CD8-positive, alpha-beta memory T cell (primary cell): ENCODE measurements around the gene LRRC4C. TPM values are rescaled to one million over a fixed set of nuclear protein-coding genes. Genes with fewer than 3 reads are reported as not detected.
"Not testable (repeated sequence)": the region's sequence is repeated elsewhere in the genome, so short reads cannot be mapped to it uniquely, and the experiment has no call there.

Source experiments
- CTCF ChIA-PET: fragments of 350-600 bp; sonication (Branson Sonifier 250); formaldehyde crosslinking; loops from one replicate; lab custom pipeline; 2021; ENCODE audit warnings: antibody characterized with exemption; lab: Charles Lee
- POLR2A ChIA-PET: fragments of 350-600 bp; sonication (Branson Sonifier 250); formaldehyde crosslinking; loops from one replicate; lab custom pipeline; 2021; ENCODE audit warnings: antibody characterized with exemption; lab: Charles Lee
- DNase-seq, 5 donors: peaks; one replicate each; pipeline versions ENCODE4 v3.0.0 to v3.0.0-alpha.2; 2020 to 2022; ENCODE audit warnings: mixed read lengths in 1 of 5
- H3K27ac ChIP-seq: one replicate; pipeline ENCODE4 v1.7.0; 2013; ENCODE audit warnings: low read depth, mild to moderate bottlenecking, low read length, moderate library complexity
- H3K27me3 ChIP-seq: 2 replicates; pipeline ENCODE4 v1.7.0; 2013; ENCODE audit warnings: low read length, mild to moderate bottlenecking; ENCODE audit not compliant: insufficient read depth, poor library complexity, severe bottlenecking
- H3K36me3 ChIP-seq: 2 replicates; pipeline ENCODE4 v1.7.0; 2013; ENCODE audit warnings: mild to moderate bottlenecking, low read length, moderate library complexity; ENCODE audit not compliant: insufficient read depth
- H3K4me1 ChIP-seq: 2 replicates; pipeline ENCODE4 v1.7.0; 2013; ENCODE audit warnings: mild to moderate bottlenecking, low read length, moderate library complexity; ENCODE audit not compliant: insufficient read depth
- H3K4me3 ChIP-seq: 2 replicates; pipeline ENCODE4 v1.7.0; 2013; ENCODE audit warnings: mild to moderate bottlenecking, low read length
- H3K9me3 ChIP-seq: 2 replicates; pipeline ENCODE4 v1.7.0; 2013; ENCODE audit warnings: mild to moderate bottlenecking, low read length
- H3K27ac Mint-ChIP-seq, 8 donors: one replicate each; pipeline ENCODE4 v1.8.0; 2020 to 2021; ENCODE audit warnings: mixed read lengths in 8 of 8, mild to moderate bottlenecking in 6 of 8, inconsistent platforms in 3 of 8, moderate library complexity in 3 of 8
- H3K27me3 Mint-ChIP-seq, 2 donors: one replicate each; pipeline ENCODE4 v1.8.0; 2020 to 2021; ENCODE audit warnings: mixed read lengths in 2 of 2, mild to moderate bottlenecking in 1 of 2, moderate library complexity in 1 of 2
- H3K36me3 Mint-ChIP-seq, 3 donors: one replicate each; pipeline ENCODE4 v1.8.0; 2020 to 2021; ENCODE audit warnings: mixed read lengths in 3 of 3, inconsistent platforms in 1 of 3, mild to moderate bottlenecking in 1 of 3
- H3K4me1 Mint-ChIP-seq, 3 donors: one replicate each; pipeline ENCODE4 v1.8.0; 2020 to 2021; ENCODE audit warnings: mixed read lengths in 3 of 3, inconsistent platforms in 1 of 3, mild to moderate bottlenecking in 1 of 3
- H3K4me3 Mint-ChIP-seq, 7 donors: one replicate each; pipeline ENCODE4 v1.8.0; 2020 to 2021; ENCODE audit warnings: mixed read lengths in 7 of 7, mild to moderate bottlenecking in 6 of 7, moderate library complexity in 4 of 7, inconsistent platforms in 2 of 7
- H3K9me3 Mint-ChIP-seq, 5 donors: one replicate each; pipeline ENCODE4 v1.8.0; 2020 to 2022; ENCODE audit warnings: mixed read lengths in 5 of 5, mild to moderate bottlenecking in 3 of 5, moderate library complexity in 2 of 5, inconsistent platforms in 1 of 5
- polyA plus RNA-seq: library from polyadenylated mRNA; unstranded; fragments of 300-500 nt; fragmentation: Illumina TruSeq; gene quantifications from one replicate; pipeline ENCODE4 v1.2.3, GENCODE V29; 2021
- total RNA-seq, 2 experiments: library from RNA; stranded (reverse); gene quantifications; one replicate each; pipeline ENCODE4 v1.2.3, GENCODE V29; 2021

Gene LRRC4C
- total and polyA plus RNA-seq, 3 experiments from 2014 or later, result not detected

DNA sequence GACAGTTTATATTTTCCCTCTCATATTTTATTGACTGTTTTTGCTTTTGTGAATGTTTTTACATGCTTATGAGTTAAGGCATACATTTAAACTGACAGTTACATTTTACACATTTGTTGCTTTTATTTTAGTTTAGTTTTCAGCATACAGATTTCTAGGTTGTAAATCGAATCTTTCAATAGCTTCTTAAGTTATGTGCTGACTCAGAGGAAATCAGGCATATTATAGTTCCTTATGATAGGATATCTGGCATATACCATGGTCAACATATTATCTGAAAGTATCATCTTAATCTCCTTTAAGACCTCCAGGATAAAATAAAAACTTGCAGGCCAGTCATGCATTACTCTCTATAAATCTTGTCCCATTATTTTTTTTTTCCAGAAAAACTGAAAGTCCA is 916.6 kb downstream of the LRRC4C start:
- no peak overlapping the region for H3K4me3 ChIP-seq
- Mint-ChIP-seq H3K4me1 (no peaks in the 10 kb centered on the region), H3K4me3 (no peak overlapping the region), H3K27me3 (no peaks in the 10 kb centered on the region), H3K36me3 (no peaks in the 10 kb centered on the region), H3K27ac (no peak overlapping the region), H3K9me3 (peaks cover 6 to 34% (median 23%) of the 10 kb centered on the region in 5 donors)
- no peak overlapping the region for H3K27ac ChIP-seq
- H3K27me3 ChIP-seq, result no peaks in the 10 kb centered on the region
- H3K9me3 ChIP-seq, result no peaks in the 10 kb centered on the region
- DNase-seq, result no peak
- CTCF ChIA-PET, result no interaction called here
- POLR2A ChIA-PET, result no interaction called here
- H3K4me1 ChIP-seq, result no peaks in the 10 kb centered on the region
- no peaks in the 10 kb centered on the region for H3K36me3 ChIP-seq

DNA sequence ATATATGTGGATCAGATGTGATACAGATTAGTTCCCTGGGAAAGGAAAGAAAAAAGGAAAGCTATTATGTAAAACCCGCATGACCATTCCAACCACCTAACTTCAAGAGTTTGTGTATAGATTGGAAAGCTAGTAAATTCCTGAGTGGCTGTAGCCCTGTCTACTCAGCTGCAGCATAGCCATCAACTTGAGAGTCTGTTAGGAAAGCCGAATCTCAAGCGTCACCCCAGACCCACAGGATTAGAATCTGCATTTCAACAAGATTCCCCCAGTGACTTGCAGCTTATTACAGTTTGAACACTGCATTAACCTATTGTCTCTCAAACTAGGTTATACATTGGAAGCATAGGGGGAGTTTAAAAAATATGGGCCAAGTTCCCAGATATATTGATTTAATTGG is 921.7 kb downstream of the LRRC4C start:
- H3K4me1 Mint-ChIP-seq, result no peaks in the 10 kb centered on the region
- H3K27me3 ChIP-seq, result no peaks in the 10 kb centered on the region
- H3K4me1 ChIP-seq, result no peaks in the 10 kb centered on the region
- no peak for DNase-seq
- ChIA-PET CTCF (no interaction called here), POLR2A (no interaction called here)
- no peaks in the 10 kb centered on the region for H3K36me3 ChIP-seq
- H3K9me3 ChIP-seq, result peaks cover 3% of the 10 kb centered on the region
- no peaks in the 10 kb centered on the region for H3K27me3 Mint-ChIP-seq
- no peaks in the 10 kb centered on the region for H3K36me3 Mint-ChIP-seq
- H3K4me3 ChIP-seq, result no peak overlapping the region
- H3K27ac ChIP-seq, result no peak overlapping the region
- H3K9me3 Mint-ChIP-seq, result peaks cover 5 to 36% (median 21%) of the 10 kb centered on the region in 5 donors
- H3K27ac Mint-ChIP-seq, result no peak overlapping the region
- H3K4me3 Mint-ChIP-seq, result no peak overlapping the region

DNA sequence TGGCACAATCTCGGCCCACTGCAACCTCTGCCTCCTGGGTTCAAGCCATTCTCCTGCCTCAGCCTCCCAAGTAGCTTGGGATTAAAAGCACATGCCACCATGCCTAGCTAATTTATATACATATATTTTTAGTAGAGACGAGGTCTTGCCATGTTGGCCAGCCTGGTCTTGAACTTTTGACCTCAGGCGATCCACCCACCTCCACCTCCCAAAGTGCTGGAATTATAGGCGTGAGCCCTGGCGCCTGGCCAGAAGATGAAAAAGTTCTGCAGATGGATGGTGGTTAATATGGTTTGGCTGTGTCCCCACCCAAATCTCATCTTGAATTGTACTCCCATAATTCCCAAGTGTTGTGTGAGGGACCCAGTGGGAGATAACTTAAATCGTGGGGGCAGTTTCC is 937.4 kb downstream of the LRRC4C start:
- DNase-seq, H3K27me3 ChIP-seq, H3K4me1 ChIP-seq, H3K4me1 Mint-ChIP-seq, POLR2A ChIA-PET, H3K4me3 ChIP-seq, H3K27ac ChIP-seq, H3K36me3 ChIP-seq, CTCF ChIA-PET, H3K9me3 ChIP-seq, H3K27me3 Mint-ChIP-seq, H3K36me3 Mint-ChIP-seq, H3K4me3 Mint-ChIP-seq, H3K27ac Mint-ChIP-seq: not testable (repeated sequence)
- peaks cover 6 to 28% (median 11%) of the 10 kb centered on the region in 5 donors for H3K9me3 Mint-ChIP-seq

DNA sequence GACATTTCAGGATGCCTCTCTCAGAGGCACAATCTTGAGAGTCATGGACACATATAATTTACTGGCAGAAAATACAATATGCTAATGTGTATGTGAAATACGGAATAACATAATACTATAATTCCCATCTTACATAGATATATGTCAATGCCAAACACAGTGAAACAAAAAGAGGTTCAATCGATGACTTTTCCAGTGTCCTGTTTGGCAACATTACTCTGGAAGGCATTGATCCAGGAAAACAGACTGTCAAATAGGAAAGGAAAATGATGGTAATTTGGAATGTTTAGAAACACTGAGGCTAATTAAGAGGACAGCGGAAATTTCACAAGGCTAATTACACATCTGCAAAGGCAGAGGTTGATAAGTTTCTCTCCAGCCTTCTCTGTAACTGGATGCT is 942.3 kb downstream of the LRRC4C start:
- H3K4me3 ChIP-seq, result no peak overlapping the region
- ChIA-PET CTCF (no interaction called here), POLR2A (no interaction called here)
- H3K36me3 ChIP-seq, result no peaks in the 10 kb centered on the region
- Mint-ChIP-seq H3K4me1 (no peaks in the 10 kb centered on the region), H3K9me3 (peaks cover 5 to 19% (median 8%) of the 10 kb centered on the region in 5 donors), H3K4me3 (no peak overlapping the region), H3K27me3 (no peaks in the 10 kb centered on the region), H3K36me3 (no peaks in the 10 kb centered on the region), H3K27ac (no peak overlapping the region)
- H3K27me3 ChIP-seq, result no peaks in the 10 kb centered on the region
- no peak overlapping the region for H3K27ac ChIP-seq
- no peaks in the 10 kb centered on the region for H3K9me3 ChIP-seq
- no peaks in the 10 kb centered on the region for H3K4me1 ChIP-seq
- DNase-seq, result no peak

DNA sequence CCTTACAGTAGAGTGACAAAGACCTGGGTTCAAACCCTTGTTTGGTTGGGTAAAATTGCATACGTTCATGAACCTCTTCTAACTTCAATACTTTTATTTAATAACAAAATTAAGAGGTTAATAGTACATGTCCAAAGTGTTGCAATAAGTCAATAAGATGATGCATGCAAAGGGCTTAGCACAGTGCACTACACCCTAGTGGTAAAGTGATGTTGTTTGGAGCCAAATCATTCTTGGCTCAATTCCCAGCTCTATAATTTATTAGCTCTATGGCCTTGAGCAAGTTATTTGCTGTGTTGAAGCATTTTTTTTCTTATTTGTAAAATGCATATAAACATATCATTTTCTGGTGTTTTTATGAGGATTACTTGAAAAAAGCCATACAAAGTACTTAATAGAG is 945.3 kb downstream of the LRRC4C start:
- POLR2A ChIA-PET, result no interaction called here
- CTCF ChIA-PET, result no interaction called here
- no peaks in the 10 kb centered on the region for H3K27me3 ChIP-seq
- no peaks in the 10 kb centered on the region for H3K9me3 ChIP-seq
- no peaks in the 10 kb centered on the region for H3K4me1 Mint-ChIP-seq
- H3K4me3 ChIP-seq, result no peak overlapping the region
- H3K4me3 Mint-ChIP-seq, result no peak overlapping the region
- H3K27ac Mint-ChIP-seq, result no peak overlapping the region
- H3K27ac ChIP-seq, result no peak overlapping the region
- no peaks in the 10 kb centered on the region for H3K36me3 Mint-ChIP-seq
- H3K9me3 Mint-ChIP-seq, result peaks cover 11 to 21% (median 11%) of the 10 kb centered on the region in 5 donors
- no peak for DNase-seq
- H3K27me3 Mint-ChIP-seq, result no peaks in the 10 kb centered on the region
- H3K36me3 ChIP-seq, result no peaks in the 10 kb centered on the region
- H3K4me1 ChIP-seq, result no peaks in the 10 kb centered on the region

DNA sequence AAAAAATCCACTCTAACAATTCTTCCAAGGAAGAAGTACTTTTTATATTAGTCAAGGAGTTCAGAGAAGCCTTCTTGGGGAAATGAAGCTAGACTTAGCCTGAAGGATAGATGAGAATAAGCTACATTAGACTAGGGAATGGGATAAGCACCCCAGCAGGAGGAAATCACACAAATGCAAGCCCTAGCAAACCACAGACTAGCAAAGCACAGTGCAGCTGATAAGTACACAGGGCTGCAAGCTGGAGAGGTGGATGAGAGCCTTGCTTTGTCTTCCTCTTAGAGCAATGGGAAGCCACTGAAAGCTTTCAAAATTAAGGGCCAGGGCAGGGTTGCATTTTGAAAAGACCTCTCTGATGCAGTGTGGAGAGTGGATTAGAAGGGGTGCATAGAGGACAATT is 946.2 kb downstream of the LRRC4C start:
- POLR2A ChIA-PET, result no interaction called here
- no peak overlapping the region for H3K4me3 ChIP-seq
- H3K9me3 ChIP-seq, result no peaks in the 10 kb centered on the region
- no peak overlapping the region for H3K27ac ChIP-seq
- no peaks in the 10 kb centered on the region for H3K36me3 ChIP-seq
- H3K36me3 Mint-ChIP-seq, result no peaks in the 10 kb centered on the region
- no peaks in the 10 kb centered on the region for H3K4me1 Mint-ChIP-seq
- no peak overlapping the region for H3K4me3 Mint-ChIP-seq
- H3K4me1 ChIP-seq, result no peaks in the 10 kb centered on the region
- DNase-seq, result no peak
- no peaks in the 10 kb centered on the region for H3K27me3 Mint-ChIP-seq
- no peaks in the 10 kb centered on the region for H3K27me3 ChIP-seq
- H3K9me3 Mint-ChIP-seq, result peaks cover 8 to 23% (median 11%) of the 10 kb centered on the region in 5 donors
- CTCF ChIA-PET, result no interaction called here
- H3K27ac Mint-ChIP-seq, result no peak overlapping the region

DNA sequence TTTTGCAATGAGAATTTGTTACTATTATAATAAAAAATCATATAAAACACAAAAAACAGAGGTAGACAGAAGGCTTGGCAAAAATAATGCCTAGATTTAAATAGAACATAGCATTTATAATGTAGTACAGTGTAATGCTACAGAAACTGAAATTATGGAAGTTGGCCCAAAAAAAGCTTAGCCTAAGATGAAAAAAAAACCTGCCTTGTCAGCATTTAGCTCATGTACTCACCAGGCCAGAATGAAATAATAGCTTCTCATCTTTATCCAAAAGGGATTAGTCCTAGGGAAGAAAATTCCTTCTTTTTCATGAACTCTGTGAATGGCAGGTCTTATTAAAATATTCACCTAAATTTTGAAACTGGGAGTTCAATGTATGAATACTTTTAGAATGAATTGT is 951.1 kb downstream of the LRRC4C start:
- H3K4me3 Mint-ChIP-seq, result no peak overlapping the region
- Histone ChIP-seq H3K4me1 (no peaks in the 10 kb centered on the region), H3K9me3 (no peaks in the 10 kb centered on the region), H3K27me3 (no peaks in the 10 kb centered on the region), H3K36me3 (no peaks in the 10 kb centered on the region), H3K27ac (no peak overlapping the region), H3K4me3 (no peak overlapping the region)
- no peak overlapping the region for H3K27ac Mint-ChIP-seq
- no peaks in the 10 kb centered on the region for H3K36me3 Mint-ChIP-seq
- no peak for DNase-seq
- no peaks in the 10 kb centered on the region for H3K27me3 Mint-ChIP-seq
- ChIA-PET CTCF (no interaction called here), POLR2A (no interaction called here)
- peaks cover 4 to 35% (median 9%) of the 10 kb centered on the region in 5 donors for H3K9me3 Mint-ChIP-seq
- no peaks in the 10 kb centered on the region for H3K4me1 Mint-ChIP-seq

DNA sequence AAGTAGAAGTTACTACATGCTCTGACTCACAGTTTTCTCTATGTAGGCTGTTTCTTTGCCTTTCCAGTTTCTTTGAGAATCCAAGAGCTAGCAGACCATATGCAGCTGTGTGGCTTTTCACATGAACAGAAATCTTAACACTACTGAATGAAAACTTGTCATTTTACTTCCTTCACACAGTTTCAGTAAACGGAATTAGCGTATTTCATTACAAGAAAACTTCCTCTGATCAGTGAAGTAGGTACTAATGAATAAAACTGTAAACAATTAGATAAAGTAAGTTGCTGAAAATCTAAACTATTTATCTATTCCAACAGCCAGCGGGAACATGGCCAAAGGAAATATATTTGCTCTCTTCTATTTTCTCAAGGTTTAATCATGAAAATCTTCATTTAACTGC is 953.2 kb downstream of the LRRC4C start:
- H3K4me1 Mint-ChIP-seq, result no peaks in the 10 kb centered on the region
- H3K36me3 Mint-ChIP-seq, result no peaks in the 10 kb centered on the region
- no peaks in the 10 kb centered on the region for H3K27me3 ChIP-seq
- H3K36me3 ChIP-seq, result no peaks in the 10 kb centered on the region
- H3K27me3 Mint-ChIP-seq, result no peaks in the 10 kb centered on the region
- ChIA-PET CTCF (no interaction called here), POLR2A (no interaction called here)
- no peaks in the 10 kb centered on the region for H3K4me1 ChIP-seq
- no peak overlapping the region for H3K4me3 ChIP-seq
- H3K4me3 Mint-ChIP-seq, result no peak overlapping the region
- H3K27ac ChIP-seq, result no peak overlapping the region
- no peak overlapping the region for H3K27ac Mint-ChIP-seq
- peaks cover 7 to 33% (median 11%) of the 10 kb centered on the region in 5 donors for H3K9me3 Mint-ChIP-seq
- DNase-seq, result no peak
- H3K9me3 ChIP-seq, result no peaks in the 10 kb centered on the region

DNA sequence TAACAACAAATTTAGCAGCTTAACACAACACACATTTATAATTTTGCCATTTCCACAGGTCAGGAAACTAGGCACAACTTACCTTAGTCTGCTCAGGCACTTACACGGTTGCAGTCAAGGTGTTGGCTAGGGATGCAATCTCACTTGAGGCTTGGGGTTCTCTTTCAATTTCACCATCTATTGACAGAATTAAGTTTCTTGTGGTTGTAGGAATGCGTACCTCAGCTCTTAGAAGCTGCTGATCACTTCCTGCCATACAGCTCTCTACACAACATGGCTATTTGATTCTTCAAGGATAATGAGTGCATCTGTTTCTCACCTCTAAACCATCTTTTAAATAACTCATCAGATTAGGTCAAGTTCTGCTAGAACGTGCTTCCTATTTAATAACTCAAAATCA is 968.1 kb downstream of the LRRC4C start:
- H3K36me3 Mint-ChIP-seq, result no peaks in the 10 kb centered on the region
- no peaks in the 10 kb centered on the region for H3K27me3 Mint-ChIP-seq
- H3K27ac Mint-ChIP-seq, result no peak overlapping the region
- no peaks in the 10 kb centered on the region for H3K4me1 Mint-ChIP-seq
- Histone ChIP-seq H3K36me3 (no peaks in the 10 kb centered on the region), H3K4me3 (no peak overlapping the region), H3K9me3 (no peaks in the 10 kb centered on the region), H3K27me3 (no peaks in the 10 kb centered on the region), H3K27ac (no peak overlapping the region), H3K4me1 (no peaks in the 10 kb centered on the region)
- DNase-seq, result no peak
- peaks cover 4 to 33% (median 7%) of the 10 kb centered on the region in 5 donors for H3K9me3 Mint-ChIP-seq
- POLR2A ChIA-PET, result no interaction called here
- CTCF ChIA-PET, result no interaction called here
- no peak overlapping the region for H3K4me3 Mint-ChIP-seq
